GM12864 (cell line): ENCODE results near the gene RASGEF1C.

Experiments
- DNase-seq: peaks from one replicate; pipeline ENCODE4 v3.0.0-alpha.2; 2011; ENCODE audit warnings: low read depth
- H3K4me3 ChIP-seq: 2 replicates; pipeline ENCODE4 v1.5.1; 2011; ENCODE audit warnings: mild to moderate bottlenecking, low read depth, low read length, control low read depth
- TF ChIP-seq, protein P1 (sequence below): IDR thresholded peaks from 2 replicates; pipeline ENCODE4 v1.5.1; 2011; ENCODE audit warnings: low read depth, mild to moderate bottlenecking, moderate library complexity, low read length, control low read depth, inconsistent platforms; ENCODE audit errors: missing control alignments

The RASGEF1C gene

DNA sequence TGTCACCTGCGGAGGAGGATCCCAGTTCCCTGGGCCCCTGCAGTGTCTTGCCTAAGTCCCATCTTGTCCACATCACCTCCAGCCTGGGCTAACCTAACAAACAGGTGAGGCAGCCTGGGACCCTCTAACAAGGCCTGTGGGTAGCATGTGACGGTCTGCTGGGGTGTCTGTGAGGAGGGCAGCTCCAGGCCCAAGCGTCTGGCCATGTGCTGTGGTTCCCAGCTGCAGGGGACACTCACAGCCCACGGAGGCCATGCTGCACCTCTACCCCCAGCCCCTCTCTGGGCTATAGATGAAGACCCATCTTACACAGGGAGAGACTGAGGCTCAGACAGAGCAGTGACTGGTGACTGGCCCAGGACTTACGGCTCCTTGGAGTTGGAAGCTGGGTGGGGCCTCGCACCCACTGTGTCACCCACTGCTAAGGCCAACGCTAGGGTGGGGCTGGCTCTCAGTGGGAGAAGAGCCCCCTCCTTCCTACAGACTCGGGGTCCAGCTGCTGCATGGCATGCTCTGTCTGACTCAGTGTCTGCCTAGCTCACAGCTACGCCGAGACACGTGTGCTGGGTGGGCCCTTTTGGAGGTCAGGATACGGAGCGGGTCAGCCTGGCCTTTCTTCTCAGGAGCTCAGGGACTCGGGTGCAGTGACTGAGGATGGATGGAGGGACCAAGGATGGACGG lies 96.7 kb downstream of the RASGEF1C start:
- TF ChIP-seq, protein P1, sequence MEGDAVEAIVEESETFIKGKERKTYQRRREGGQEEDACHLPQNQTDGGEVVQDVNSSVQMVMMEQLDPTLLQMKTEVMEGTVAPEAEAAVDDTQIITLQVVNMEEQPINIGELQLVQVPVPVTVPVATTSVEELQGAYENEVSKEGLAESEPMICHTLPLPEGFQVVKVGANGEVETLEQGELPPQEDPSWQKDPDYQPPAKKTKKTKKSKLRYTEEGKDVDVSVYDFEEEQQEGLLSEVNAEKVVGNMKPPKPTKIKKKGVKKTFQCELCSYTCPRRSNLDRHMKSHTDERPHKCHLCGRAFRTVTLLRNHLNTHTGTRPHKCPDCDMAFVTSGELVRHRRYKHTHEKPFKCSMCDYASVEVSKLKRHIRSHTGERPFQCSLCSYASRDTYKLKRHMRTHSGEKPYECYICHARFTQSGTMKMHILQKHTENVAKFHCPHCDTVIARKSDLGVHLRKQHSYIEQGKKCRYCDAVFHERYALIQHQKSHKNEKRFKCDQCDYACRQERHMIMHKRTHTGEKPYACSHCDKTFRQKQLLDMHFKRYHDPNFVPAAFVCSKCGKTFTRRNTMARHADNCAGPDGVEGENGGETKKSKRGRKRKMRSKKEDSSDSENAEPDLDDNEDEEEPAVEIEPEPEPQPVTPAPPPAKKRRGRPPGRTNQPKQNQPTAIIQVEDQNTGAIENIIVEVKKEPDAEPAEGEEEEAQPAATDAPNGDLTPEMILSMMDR: no peak
- H3K4me3 ChIP-seq: no peak overlapping the region
- DNase-seq: no peak

DNA sequence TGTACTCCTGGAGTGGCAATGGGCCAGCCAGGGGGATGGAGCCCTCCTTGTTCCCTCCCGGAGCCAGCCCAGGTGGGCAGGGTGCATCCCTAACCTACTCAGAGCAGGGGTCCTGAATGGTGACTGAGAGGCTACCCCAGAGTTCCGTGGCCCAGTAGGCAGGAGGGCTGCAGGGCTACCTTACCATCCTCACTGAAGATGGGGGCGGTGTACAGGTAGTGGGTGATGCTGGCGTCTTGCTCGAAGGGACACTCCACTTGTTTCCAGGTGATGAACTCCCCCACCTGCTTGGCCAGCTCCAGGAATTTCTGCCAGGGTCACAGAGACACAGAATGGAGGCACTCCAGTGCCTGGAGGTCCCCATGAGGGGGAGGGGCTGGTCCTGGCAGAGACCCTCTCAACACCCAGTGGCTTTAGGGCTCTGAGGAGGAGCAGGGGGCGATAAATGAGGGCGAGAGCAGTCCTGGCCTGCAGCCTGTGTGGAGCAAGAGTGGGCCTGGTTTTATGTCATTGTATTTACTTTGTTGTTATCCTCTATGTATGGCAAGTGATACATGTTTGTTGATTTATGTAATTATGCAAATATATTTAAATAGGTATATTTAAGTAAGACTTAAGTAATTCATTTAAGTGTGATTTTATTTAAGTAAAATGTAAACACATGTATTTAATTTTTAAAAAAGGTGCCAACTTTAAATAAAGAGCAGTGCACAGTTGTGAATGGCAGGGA lies 97.6 kb downstream of the RASGEF1C start:
- no peak overlapping the region for H3K4me3 ChIP-seq
- no peak for DNase-seq
- TF ChIP-seq, protein P1: no peak

DNA sequence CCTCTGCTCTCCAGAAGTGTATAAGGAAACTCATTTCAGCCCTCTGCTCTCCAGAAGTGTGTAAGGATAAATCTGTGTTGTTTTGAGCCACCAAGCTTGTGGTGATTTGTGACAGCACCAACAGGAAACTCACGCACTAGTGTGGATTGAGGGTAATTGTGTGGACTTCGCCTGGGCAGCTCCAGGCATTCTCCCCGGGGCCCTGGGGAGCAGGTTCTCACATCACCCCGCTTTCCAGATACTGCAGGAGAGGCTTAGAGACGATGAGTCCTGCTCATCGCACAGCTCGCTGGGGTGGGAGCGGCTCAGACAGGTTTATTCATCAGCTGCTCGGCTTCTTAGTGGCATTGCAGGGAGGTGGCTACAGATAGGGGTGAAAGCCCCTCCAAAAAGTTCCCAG lies 99.1 kb downstream of the RASGEF1C start:
- no peak for DNase-seq
- TF ChIP-seq, protein P1: no peak
- H3K4me3 ChIP-seq: no peak overlapping the region

DNA sequence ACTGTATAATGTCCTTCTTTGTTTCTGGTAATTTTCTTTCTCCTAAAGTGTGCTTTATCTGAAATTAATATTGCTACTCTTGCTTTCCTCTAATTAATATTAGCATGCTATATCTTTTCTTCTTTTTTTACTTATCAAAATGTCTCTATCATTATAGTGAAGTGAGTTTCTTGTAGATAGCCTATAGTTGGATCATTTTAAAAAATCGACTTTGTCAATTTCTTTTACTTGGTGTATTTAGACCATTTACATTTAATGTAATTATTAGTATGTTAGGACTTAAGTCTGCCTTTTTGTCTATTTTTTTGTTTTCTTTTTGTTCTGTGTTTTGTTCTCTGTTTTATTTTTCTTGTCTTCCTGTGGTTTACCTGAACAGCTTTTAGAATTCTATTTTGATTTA lies 102.0 kb downstream of the RASGEF1C start:
- DNase-seq: no peak
- TF ChIP-seq, protein P1: no peak
- H3K4me3 ChIP-seq: no peak overlapping the region

DNA sequence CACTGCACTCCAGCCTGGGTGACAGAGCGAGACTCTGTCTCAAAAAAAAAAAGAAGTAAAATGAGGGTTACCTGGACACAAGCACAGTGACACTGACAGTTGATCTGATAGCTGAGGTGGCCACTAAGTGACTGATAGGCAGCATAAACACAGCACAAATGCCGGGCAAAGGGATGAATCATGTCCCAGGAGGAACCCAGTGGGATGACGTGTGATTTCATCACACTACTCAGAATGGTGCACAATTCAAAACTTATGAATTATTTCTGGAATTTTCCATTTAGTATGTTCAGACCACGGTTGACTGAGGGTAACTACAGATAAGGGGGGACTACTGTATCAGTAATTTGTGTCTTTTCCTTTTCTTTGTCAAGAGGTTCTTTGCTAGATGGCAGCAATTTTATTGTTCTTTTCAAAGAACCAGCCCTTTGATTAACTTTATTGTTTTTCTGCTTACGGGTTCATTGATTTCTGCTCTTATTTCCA lies 103.1 kb downstream of the RASGEF1C start:
- no peak overlapping the region for H3K4me3 ChIP-seq
- TF ChIP-seq, protein P1: no peak
- DNase-seq: no peak

DNA sequence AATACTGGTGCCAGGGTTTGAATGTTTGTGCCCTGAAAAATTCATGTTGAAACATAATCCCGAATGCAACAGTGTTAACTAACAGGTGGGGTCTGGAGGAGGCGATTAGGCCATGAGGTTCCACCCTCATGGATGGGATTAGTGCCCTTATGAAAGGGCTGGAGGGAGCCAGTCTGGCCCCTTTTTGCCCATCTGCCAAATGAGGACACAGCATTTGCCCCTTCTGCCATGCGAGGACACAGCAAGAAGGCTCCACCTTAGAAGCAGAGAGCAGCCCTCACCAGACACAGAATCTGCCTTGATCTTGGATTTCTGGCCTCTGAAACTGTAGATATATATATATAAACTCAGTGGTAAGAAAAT lies 104.9 kb downstream of the RASGEF1C start:
- TF ChIP-seq, protein P1: no peak
- no peak for DNase-seq
- no peak overlapping the region for H3K4me3 ChIP-seq
